Hepatic stellate cell (primary cell): ENCODE results near the gene ALKBH5.
A peak's percentile ranks its signal among the peaks of the same experiment; 100 is the strongest.
"Not testable (repeated sequence)": the region's sequence is repeated elsewhere in the genome, so short reads cannot be mapped to it uniquely, and the experiment has no call there.

ENCODE experiments used
- DNase-seq: peaks from one replicate; pipeline ENCODE4 v3.0.0; 2011; ENCODE audit warnings: low spot score

Gene ALKBH5

DNA sequence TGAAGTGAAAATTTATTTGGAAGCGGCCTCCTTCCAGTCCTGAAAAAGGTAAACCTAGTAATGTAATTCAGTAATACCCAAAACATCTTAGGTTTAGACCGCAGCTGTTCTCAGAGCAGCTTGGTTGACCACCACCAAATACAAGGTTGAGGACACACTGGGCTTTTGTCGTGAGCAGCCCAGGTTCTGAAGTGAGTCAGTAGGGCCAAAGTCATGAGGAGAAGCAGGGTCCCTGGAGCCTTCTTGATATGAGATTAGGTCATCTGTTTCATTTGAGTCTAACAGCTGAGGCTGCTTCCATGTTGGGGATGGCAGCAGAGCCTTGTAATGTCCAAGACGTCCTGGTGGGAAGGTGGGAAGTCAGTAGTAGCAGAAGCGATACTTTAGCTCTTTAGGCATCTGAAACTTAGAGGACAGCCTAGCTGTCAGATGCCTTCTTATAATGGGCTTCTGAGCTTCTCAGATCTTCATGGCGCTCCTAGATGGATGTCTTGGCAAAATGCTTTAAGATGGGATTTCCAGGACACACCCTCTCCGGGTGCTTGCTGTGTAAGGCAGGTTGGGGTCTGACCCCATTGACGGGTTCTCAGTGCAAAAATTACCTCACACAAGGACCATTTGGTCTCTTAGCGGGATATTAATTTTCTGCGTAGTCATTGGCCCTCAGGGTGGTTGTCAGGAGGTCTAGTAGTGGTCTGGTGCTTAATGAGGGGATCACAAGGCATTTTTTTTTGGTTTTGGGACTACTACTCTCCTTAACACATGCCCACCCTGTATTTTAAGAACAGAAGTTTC, 2.4 kb downstream of the ALKBH5 start:
- no peak for DNase-seq

DNA sequence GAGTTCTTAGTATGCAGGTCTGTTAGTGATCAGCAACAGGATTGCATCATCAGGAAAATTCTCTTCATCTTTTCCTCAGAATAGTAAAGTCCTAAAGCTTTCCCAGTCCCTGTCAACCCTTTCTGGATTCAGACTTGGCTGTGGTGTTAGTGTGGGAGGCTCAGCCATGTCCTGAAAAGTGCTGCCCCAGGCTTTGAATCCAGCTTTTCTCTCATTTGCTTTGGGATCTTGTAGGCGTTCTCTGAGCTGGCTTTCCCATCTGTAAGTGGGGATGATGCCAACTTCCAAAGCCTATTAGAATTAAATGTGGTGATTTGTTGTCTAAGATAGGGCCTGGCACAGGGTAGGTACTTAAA, 3.0 kb downstream of the ALKBH5 start:
- no peak for DNase-seq

- no peak for DNase-seq
Observed at GRCh38 chr17:18187226-18187625, 3.6 kb downstream of the ALKBH5 start.

GRCh38 chr17:18187821-18188761, 4.5 kb downstream of the ALKBH5 start:
- DNase-seq = peak; percentile 59

- no peak for DNase-seq
Observed at GRCh38 chr17:18190628-18191235, 7.1 kb downstream of the ALKBH5 start.

GRCh38 chr17:18191236-18191667, 7.6 kb downstream of the ALKBH5 start:
- no peak for DNase-seq

DNA sequence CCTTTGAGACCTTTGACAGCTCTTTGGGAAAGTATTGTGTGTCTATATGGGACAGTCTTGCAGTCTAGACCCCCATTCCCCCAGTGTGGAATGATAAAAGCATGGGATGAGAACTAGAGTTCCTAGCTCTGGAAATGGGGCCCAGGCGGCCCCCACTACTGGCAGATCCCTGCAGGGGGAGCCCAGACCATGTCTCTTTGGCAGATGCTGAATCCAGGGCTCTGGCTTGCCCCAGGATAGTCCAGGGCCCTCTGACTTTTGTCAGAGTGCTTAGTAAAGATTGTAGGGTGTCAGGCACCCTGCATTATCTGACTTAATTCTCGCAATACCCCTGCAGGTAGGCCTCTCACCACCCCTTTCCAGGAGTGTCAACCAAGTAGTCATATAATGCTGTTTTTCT, 8.3 kb downstream of the ALKBH5 start:
- no peak for DNase-seq

- DNase-seq = no peak
Observed at GRCh38 chr17:18194394-18194793, 10.8 kb downstream of the ALKBH5 start.

DNA sequence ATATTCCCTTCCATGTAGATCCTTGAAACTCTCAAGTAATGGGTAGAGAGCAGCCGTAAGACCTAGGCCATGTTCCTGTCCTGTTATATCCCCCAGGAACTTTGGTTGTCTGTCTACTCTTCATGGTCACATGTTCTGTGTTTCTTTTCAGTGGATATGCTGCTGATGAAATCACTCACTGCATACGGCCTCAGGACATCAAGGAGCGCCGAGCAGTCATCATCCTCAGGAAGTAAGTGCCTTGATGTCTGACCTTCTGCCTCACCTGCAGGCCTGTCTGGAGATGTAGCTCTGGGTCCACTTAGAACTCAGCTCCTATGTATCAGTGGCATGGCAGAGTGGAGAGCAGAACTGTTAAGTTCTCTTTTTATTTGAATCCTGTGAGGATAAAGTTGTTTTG, 11.2 kb downstream of the ALKBH5 start:
- DNase-seq = no peak

DNA sequence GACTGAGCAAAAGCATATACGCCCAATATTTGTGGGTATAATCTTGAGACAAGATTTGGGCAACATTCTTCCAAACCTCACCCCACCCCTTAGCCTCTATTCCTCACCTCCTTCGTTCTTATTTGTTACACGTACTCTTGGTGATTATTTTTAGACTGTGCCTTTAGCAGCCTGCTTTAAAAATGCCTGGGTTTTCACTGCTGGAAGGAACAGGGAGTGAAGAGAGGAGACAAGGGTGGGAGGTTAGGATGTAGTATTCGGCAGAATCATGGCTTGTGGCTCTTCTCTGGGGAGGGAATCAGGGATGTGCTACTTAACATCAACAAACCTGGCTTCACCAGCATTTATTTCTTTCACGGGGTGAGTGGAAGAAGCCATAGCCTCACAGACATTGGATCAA, 11.6 kb downstream of the ALKBH5 start:
- no peak for DNase-seq

DNA sequence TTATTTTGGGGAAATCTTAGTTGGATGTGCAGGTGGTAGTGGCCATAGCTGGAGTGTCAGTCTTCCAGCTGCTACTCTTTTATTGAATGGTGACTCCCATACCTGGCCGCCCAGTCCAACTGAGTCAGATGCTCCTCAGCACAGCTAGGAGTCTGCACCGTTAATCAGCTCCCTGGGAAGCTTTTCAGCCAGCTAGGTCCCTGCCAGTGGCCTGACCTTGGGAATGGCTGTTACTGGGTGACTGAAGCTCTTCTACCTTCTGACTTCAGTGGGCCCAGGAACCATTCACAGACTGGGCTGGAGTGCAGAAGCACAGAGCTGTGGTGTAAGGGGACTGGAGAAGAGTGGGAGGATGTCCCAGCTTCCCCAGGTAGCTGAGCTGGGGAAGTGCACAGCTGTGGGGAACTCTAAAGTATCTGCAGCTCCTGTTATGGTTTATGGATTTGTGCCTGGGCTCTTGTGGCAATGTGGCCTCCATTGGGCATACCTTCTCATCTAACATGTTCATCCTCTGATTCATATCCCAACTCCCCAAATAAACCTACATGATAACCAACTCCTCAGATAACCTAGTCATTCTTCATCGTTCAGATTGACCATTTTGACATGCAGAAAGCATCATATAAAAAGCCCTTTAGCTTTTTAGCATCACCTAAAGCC, 14.0 kb downstream of the ALKBH5 start:
- DNase-seq = no peak

- no peak for DNase-seq
Observed at GRCh38 chr17:18198530-18198929, 14.9 kb downstream of the ALKBH5 start.

DNA sequence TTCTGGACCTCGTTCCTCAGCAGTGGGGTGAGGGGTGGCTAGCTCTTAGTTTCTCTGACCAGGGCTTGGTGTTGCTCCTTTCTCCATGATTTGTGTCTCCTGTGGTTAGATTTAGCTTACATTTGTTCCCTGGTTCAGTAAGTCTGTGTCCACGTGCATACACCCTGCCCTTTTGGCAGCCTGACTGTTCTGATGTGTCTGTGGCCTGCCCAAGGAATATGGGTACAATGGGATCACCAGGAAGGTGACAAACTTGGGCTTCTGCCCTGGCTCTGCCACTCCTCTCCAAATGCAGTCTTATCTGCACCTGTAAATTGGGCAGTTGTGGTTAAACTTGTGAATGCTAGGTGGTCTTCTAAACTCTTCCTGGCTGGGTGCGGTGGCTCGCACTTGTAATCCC, 17.5 kb downstream of the ALKBH5 start:
- no peak for DNase-seq

DNA sequence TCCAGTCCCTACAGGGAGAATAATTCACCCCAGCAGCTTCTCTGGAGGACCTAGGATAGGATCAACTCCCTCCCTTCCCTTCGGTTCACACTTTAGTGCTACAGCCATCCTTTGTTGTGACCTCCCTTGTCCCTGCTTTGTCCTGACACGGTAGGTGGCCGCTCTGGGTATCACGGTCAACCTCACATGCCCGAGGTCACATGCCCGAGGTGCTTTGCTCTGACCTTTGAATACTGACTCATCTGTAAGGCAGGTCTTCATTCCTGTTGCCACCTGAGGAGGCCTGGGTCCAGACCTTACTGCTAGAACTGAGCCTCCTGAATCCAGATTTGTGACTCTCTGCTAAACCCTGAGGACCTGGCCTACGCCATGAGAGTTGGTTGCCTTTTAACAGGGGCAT, 19.7 kb downstream of the ALKBH5 start:
- no peak for DNase-seq

DNA sequence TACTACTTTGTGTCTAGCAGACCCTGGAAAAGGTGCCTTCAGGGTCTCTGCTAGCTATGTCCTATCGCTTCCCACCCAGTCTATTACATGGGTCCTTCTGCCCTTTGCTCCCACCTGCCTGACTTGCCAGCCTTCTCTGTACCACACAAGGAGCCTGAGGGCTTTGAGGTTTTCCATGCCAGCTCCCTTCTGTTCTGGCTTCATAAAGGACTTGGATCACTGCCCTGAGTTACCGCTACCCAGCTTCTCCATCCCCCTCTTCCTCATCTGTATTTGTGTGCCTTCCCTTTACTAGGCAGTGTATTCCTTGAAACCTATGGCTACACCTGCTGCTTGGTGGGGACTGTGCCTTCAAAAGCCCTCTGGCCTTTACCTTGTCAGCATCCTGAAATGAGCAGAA, 22.2 kb downstream of the ALKBH5 start:
- DNase-seq = no peak

DNA sequence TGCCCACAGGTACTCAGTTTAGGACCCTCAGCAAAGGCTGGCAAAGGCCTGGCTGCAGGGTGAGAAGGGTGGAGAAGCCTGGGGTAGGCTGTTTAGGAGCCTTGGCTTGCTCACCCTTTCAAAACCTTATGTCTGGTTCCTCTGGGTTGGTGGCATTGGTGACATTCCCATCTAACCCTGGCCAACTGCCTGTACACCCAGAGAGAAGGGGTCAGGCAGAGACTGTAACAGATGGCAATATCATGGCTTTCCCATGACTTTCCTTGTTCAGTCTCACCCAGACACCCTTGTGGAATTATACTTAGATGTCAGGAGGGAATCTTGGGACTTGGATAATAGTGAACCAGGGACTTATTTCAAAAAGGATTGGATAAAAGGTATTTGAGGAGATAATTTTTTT, 23.3 kb downstream of the ALKBH5 start:
- DNase-seq = no peak

GRCh38 chr17:18208092-18208491, 24.5 kb downstream of the ALKBH5 start:
- DNase-seq = no peak

DNA sequence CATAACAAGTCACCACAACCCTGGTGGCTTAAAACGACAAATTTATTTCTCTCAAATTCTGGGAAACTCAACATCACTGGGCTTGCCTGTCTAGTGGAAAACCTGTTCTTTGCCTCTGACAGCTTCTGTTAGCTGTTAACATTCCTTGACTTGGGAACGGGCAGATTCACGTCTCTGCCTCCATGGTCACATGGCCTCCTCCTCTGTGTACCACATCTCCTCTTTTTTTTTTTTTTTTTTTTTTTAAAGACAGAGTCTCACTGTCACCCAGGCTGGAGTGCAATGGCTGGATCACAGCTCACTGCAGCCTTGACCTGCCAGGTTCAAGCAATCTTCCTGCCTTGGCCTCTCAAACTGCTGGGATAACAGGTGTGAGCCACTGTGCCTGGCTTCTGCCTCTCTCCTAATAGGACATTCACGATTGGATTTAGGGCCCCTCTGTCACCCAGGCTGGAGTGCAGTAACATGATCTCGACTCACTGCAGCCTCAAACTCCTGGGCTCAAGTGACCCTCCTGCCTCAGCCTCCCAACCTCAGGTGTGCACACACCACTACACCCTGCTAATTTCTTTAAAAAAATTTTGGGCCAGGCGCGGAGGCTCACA, 30.1 kb downstream of the ALKBH5 start:
- no peak for DNase-seq

DNA sequence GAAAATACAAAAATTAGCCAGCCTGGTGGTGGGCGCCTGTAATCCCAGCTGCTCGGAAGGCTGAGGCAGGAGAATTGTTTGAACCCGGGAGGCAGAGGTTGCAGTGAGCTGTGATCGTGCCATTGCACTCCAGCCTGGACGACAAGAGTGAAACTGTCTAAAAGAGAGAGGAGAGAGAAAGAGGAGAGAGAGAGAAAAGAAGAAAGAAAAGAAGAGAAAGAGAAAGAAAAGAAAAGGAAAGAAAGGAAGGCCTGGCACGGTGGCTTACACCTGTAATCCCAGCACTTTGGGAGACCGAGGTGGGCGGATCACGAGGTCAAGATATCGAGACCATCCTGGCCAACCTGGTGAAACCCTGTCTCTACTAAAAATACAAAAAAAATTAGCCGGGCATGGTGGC, 33.3 kb downstream of the ALKBH5 start:
- DNase-seq = not testable (repeated sequence)

- DNase-seq = peak; percentile 79
Observed at GRCh38 chr17:18217412-18218015, 33.9 kb downstream of the ALKBH5 start.

DNA sequence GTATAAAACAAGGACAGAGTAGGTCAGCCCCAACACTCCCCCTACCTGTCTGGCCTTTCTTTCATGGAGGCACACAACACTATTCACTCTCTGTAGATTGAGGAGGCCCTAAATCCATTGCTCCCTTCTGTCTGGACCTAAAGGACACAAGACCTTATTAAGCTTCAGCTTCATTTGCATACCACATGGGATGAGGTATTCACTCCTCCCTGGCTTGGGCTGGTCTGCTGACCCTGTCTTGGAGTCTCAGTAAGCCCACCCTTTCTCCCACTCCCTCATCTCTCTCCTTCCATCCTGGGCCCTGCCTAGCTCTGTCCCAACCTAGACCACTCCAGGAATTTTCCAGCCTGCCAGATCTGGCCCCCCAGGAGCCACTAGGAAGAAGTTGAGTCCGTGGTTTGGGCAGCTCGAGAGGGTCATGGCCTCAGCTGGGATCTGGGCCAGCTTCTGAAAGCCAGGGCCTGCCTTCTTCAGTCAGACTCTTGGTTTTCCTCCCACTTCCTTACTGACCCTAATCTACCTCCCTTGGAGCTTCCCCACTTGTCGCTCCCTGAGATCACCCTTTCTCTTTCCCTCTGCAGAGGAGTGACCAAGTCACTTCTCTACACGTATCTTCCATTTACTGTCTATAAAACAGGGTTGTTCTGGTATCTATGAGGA, 35.3 kb downstream of the ALKBH5 start:
- DNase-seq = peak; percentile 48
